K562 (cell line): ENCODE data around the gene SHOX. TPM values are rescaled to one million over a fixed set of nuclear protein-coding genes. Genes with fewer than 3 reads are reported as not detected.

Source experiments
- ATAC-seq: fragments of 200-7000 bp; cut with Tn5 transposase; 3 replicates; pipeline ENCODE4 v1.9.1; 2020; ENCODE audit warnings: moderate library complexity
- BruUV-seq: library from RNA; stranded (reverse); fragments of 400-500 nt; replicated peaks from 2 replicates; lab custom pipeline; 2021; lab: Mats Ljungman, UMichigan
- CTCF ChIA-PET: fragments of 300-600 bp; formaldehyde crosslinking; extraction: SDS; loops from one replicate; lab custom pipeline; 2021; ENCODE audit warnings: low intra/inter-chr PET ratio; lab: Yijun Ruan, JAX
- POLR2A ChIA-PET: fragments of 300-600, 350-650 bp; sonication (Branson Sonifier 250); formaldehyde crosslinking; extraction: SDS; loops from one replicate; lab custom pipeline; 2021; ENCODE audit warnings: antibody characterized with exemption, inconsistent platforms; lab: Yijun Ruan, JAX
- DNase-seq, 4 experiments: peaks; one replicate each; pipeline versions ENCODE4 v3.0.0 to v3.0.0-alpha.2; 2011 to 2018; ENCODE audit warnings: low spot score in 3 of 4, mixed read lengths in 3 of 4; ENCODE audit errors: extremely low read depth in 1 of 4
- FAIRE-seq: peaks from 2 replicates; lab custom pipeline; 2011; peaks lifted over from hg19 to GRCh38; lab: Jason Lieb, UNC
- H2AFZ ChIP-seq: 2 replicates; pipeline ENCODE4 v1.6.0; 2011; ENCODE audit warnings: low read depth, low read length, control low read depth, inconsistent platforms
- H3K27ac ChIP-seq: fragments of 200-600 bp; 3 replicates; pipeline ENCODE4 v1.8.0; 2011; ENCODE audit warnings: low read depth, mild to moderate bottlenecking, control low read depth, inconsistent platforms, low read length, moderate library complexity, mixed read lengths; ENCODE audit errors: extremely low read depth
- H3K27me3 ChIP-seq, 2 experiments: fragments of 300-600 bp in 1 of 2; 2 replicates in 1 of 2; 3 replicates in 1 of 2; pipeline versions ENCODE4 v1.6.0 to v1.8.0; 2011; ENCODE audit warnings: inconsistent platforms in 2 of 2, low read length in 2 of 2, mild to moderate bottlenecking in 1 of 2, mixed read lengths in 1 of 2, moderate library complexity in 1 of 2; ENCODE audit not compliant: control insufficient read depth in 2 of 2, insufficient read depth in 2 of 2
- H3K36me3 ChIP-seq: fragments of 300-600 bp; 3 replicates; pipeline ENCODE4 v1.8.0; 2011; ENCODE audit warnings: mild to moderate bottlenecking, low read length, inconsistent platforms; ENCODE audit not compliant: control insufficient read depth, insufficient read depth
- H3K4me1 ChIP-seq, 2 experiments: fragments of 200-600 bp in 1 of 2; replicated peaks in 1 of 2; 2 replicates in 1 of 2; 3 replicates in 1 of 2; pipeline versions ENCODE4 v1.5.1 to v1.8.0; 2011; ENCODE audit warnings: inconsistent platforms in 2 of 2, low read length in 2 of 2, mild to moderate bottlenecking in 1 of 2, mixed read lengths in 1 of 2, moderate library complexity in 1 of 2; ENCODE audit not compliant: control insufficient read depth in 2 of 2, insufficient read depth in 2 of 2
- H3K4me2 ChIP-seq: 2 replicates; pipeline ENCODE4 v1.6.1; 2011; ENCODE audit warnings: low read length, control low read depth, inconsistent platforms, mixed read lengths; ENCODE audit not compliant: insufficient read depth
- H3K4me3 ChIP-seq: fragments of 200-600 bp; sonication (generic), shearing (Covaris generic); 2 replicates; pipeline ENCODE4 v1.5.1; 2016; ENCODE audit warnings: control low read depth, inconsistent platforms
- H3K79me2 ChIP-seq: fragments of 200-600 bp; 3 replicates; pipeline ENCODE4 v1.8.0; 2011; ENCODE audit warnings: low read length, inconsistent platforms; ENCODE audit not compliant: control insufficient read depth, insufficient read depth
- H3K9ac ChIP-seq, 2 experiments: 2 replicates each; pipeline versions ENCODE4 v1.6.0 to v1.6.1; 2011; ENCODE audit warnings: low read depth in 2 of 2, low read length in 2 of 2, control low read depth in 1 of 2, inconsistent platforms in 1 of 2, mild to moderate bottlenecking in 1 of 2, mixed read lengths in 1 of 2; ENCODE audit not compliant: insufficient read depth in 1 of 2
- H3K9me1 ChIP-seq: one replicate; pipeline ENCODE4 v1.6.0; 2011; ENCODE audit warnings: inconsistent platforms, mild to moderate bottlenecking, low read length, moderate library complexity; ENCODE audit not compliant: control insufficient read depth, insufficient read depth
- H3K9me3 ChIP-seq: replicated peaks from 2 replicates; pipeline ENCODE4 v1.5.1; 2011; ENCODE audit warnings: low read depth, low read length, inconsistent platforms; ENCODE audit not compliant: control insufficient read depth, insufficient read depth
- H4K20me1 ChIP-seq: replicated peaks from 2 replicates; pipeline ENCODE4 v1.6.1; 2011; ENCODE audit warnings: low read length, inconsistent platforms, mixed read lengths; ENCODE audit not compliant: control insufficient read depth, insufficient read depth
- ARNT ChIP-seq, 2 experiments: fragments of 450-650 bp; IDR thresholded peaks; 2 replicates each; pipeline ENCODE4 v1.6.1; 2016; ENCODE audit warnings: mild to moderate bottlenecking in 1 of 2
- CCAR2 ChIP-seq: fragments of 200-400 bp; formaldehyde crosslinking; IDR thresholded peaks from 2 replicates; pipeline ENCODE4 v1.6.1; 2017; ENCODE audit warnings: mild to moderate bottlenecking, low read depth, low read length
- CEBPG ChIP-seq, 3 experiments: fragments of 200-800 bp in 1 of 3; sonication (Bioruptor generic) in 1 of 3; sonication (generic) in 1 of 3; formaldehyde crosslinking in 1 of 3; IDR thresholded peaks in 2 of 3; conservative IDR thresholded peaks in 1 of 3; 2 replicates each; pipeline versions ENCODE4 v1.6.1 to v1.8.0; 2016 to 2022; ENCODE audit warnings: missing compliant biosample characterization in 2 of 3, missing genetic modification characterization in 2 of 3, mild to moderate bottlenecking in 1 of 3, missing genetic modification reagents in 1 of 3
- FIP1L1 ChIP-seq: fragments of 200-400 bp; formaldehyde crosslinking; IDR thresholded peaks from 2 replicates; pipeline ENCODE4 v1.6.1; 2018; ENCODE audit warnings: mild to moderate bottlenecking, low read depth, low read length; ENCODE audit not compliant: poor library complexity, severe bottlenecking
- HDAC2 ChIP-seq: fragments of 450-650 bp; IDR thresholded peaks from 2 replicates; pipeline ENCODE4 v1.6.1; 2016; ENCODE audit warnings: mild to moderate bottlenecking
- MNT ChIP-seq, 2 experiments: fragments of 450-650 bp; conservative IDR thresholded peaks; 2 replicates each; pipeline ENCODE4 v1.6.1; 2017; ENCODE audit warnings: mild to moderate bottlenecking in 2 of 2, moderate library complexity in 2 of 2
- POU5F1 ChIP-seq: fragments of 150-350 bp; IDR thresholded peaks from 2 replicates; pipeline ENCODE4 v1.6.1; 2014; ENCODE audit warnings: borderline replicate concordance, low read length, low read depth, mild to moderate bottlenecking; ENCODE audit not compliant: partially characterized antibody
- SIN3B ChIP-seq: fragments of 450-650 bp; IDR thresholded peaks from 2 replicates; pipeline ENCODE4 v1.6.1; 2017; ENCODE audit warnings: low read depth, mild to moderate bottlenecking, moderate library complexity
- SMARCC2 ChIP-seq: fragments of 450-650 bp; IDR thresholded peaks from 2 replicates; pipeline ENCODE4 v1.6.1; 2017; ENCODE audit warnings: antibody characterized with exemption, moderate library complexity, mild to moderate bottlenecking, low read depth
- STAT5A ChIP-seq: IDR thresholded peaks from 2 replicates; pipeline ENCODE4 v1.6.1; 2012; ENCODE audit warnings: low read length, inconsistent platforms, borderline replicate concordance
- THRA ChIP-seq: fragments of 450-650 bp; IDR thresholded peaks from 2 replicates; pipeline ENCODE4 v1.6.1; 2017; ENCODE audit warnings: mild to moderate bottlenecking, moderate library complexity
- ZBTB11 ChIP-seq, 3 experiments: fragments of 200-800 bp in 1 of 3; fragments of 250-450 bp in 1 of 3; fragments of 450-650 bp in 1 of 3; sonication (Bioruptor Pico) in 1 of 3; sonication (Bioruptor generic) in 1 of 3; formaldehyde crosslinking in 1 of 3; IDR thresholded peaks; 2 replicates each; pipeline versions ENCODE4 v1.6.1 to v1.8.0; 2016 to 2022; ENCODE audit warnings: mild to moderate bottlenecking in 2 of 3, missing genetic modification characterization in 2 of 3, missing compliant biosample characterization in 1 of 3, moderate library complexity in 1 of 3
- ZFP36 ChIP-seq: fragments of 150-350 bp; IDR thresholded peaks from 2 replicates; pipeline ENCODE4 v1.6.1; 2018; ENCODE audit warnings: low read length, low read depth; ENCODE audit not compliant: partially characterized antibody
- WGBS: fragments of 100-300 bp; shearing (Covaris generic); methylation state at CpG from one replicate; pipeline ENCODE4 v1.1.6; 2016; ENCODE audit warnings: low coverage, mixed read lengths; ENCODE audit not compliant: insufficient coverage; ENCODE audit errors: missing lambda C conversion rate; 5-methylcytosine and 5-hydroxymethylcytosine counted together
- in situ Hi-C: fragments of 300-500 bp; cut with MboI; formaldehyde crosslinking; loops from 4 replicates; pipeline ENCODE4 v1.15.0; 2018; ENCODE audit warnings: inconsistent platforms, mixed read lengths
- intact Hi-C: fragments of 100-400 bp; cut with micrococcal nuclease; formaldehyde crosslinking; loops from 2 replicates; pipeline ENCODE4 v1.14.2; 2022
- polyA plus RNA-seq, 8 experiments: library from polyadenylated mRNA; depleted of rRNA in 4 of 8; stranded (reverse) in 5 of 8; unstranded in 3 of 8; fragments of >200 nt; fragmentation: Nextera tagmentation in 2 of 8; fragmentation: Illumina TruSeq in 1 of 8; extraction: Ambion mirVana in 2 of 8; extraction: Trizol in 1 of 8; gene quantifications; 2 replicates each; pipeline versions ENCODE4 v1.2.1 to v1.2.3, GENCODE V29; 2011 to 2014; ENCODE audit warnings: inconsistent platforms in 1 of 8, missing spikeins in 1 of 8
- total RNA-seq, 7 experiments: library from RNA; depleted of rRNA in 6 of 7; stranded (reverse); fragments of >200 nt in 6 of 7; fragmentation: Illumina TruSeq in 2 of 7; extraction: Trizol in 2 of 7; gene quantifications; 2 replicates each; pipeline versions ENCODE4 v1.2.1 to v1.2.3, GENCODE V29; 2011 to 2021; ENCODE audit warnings: low replicate concordance in 1 of 7

SHOX gene
- total and polyA plus RNA-seq, 9 of the 15 experiments (the other 6 are each of a cell fraction or from before 2014, with no cell fraction given), result not detected

DNA sequence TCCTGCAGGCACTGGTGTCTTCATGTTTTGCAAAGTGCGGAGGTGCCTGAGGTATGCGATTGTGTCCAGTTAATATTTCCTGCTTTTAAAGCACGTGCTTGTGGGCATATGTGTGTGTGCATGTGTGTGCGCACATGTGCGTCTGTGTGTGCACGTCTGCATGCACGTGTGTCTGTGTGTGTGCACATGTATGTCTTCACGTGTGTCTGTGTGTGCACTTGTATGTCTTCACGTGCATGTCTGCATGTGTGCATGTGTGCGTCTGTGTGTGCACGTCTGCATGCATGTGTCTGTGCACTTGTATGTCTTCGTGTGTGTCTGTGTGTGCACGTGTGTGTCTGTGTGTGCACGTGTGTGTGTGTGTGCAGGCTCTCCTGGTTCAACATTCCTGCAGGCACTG lies 49.5 kb downstream of the SHOX start:
- Histone ChIP-seq H2AFZ (no peak overlapping the region), H3K27ac (no peak overlapping the region), H3K4me3 (no peak overlapping the region), H3K4me2 (no peak overlapping the region), H3K4me1 (no peaks in the 10 kb centered on the region), H3K36me3 (no peaks in the 10 kb centered on the region), H3K9me3 (no peaks in the 10 kb centered on the region), H3K9me1 (no peaks in the 10 kb centered on the region), H3K27me3 (0 out of 5 replicates have a peak, but pooled peaks cover 0 to 4% of the 10 kb centered on the region in 2 experiments), H3K79me2 (no peaks in the 10 kb centered on the region), H3K9ac (no peak overlapping the region), H4K20me1 (no peaks in the 10 kb centered on the region)
- FAIRE-seq, result no peak
- POLR2A ChIA-PET, result no interaction called here
- 1% methylated on average over 12 of the region's 14 CpGs for WGBS
- TF ChIP-seq ZFP36, result no peak
- no peak for TF ChIP-seq FIP1L1
- no peak for TF ChIP-seq CEBPG (CRISPR knock-in tag; IDR thresholded peaks at IDR 0.05)
- no peak for TF ChIP-seq CEBPG (tag; conservative IDR thresholded peaks at IDR 0.05 in 1 of 2, IDR thresholded peaks at IDR 0.05 in 1 of 2)
- no peak for TF ChIP-seq ARNT (IDR thresholded peaks at IDR 0.05)
- TF ChIP-seq HDAC2, result no peak
- TF ChIP-seq SIN3B, result no peak
- no peak for TF ChIP-seq MNT (conservative IDR thresholded peaks at IDR 0.05)
- TF ChIP-seq SMARCC2, result no peak
- no peak for TF ChIP-seq POU5F1
- no peak for TF ChIP-seq CCAR2
- TF ChIP-seq THRA, result no peak
- TF ChIP-seq ZBTB11 (CRISPR knock-in tag; IDR thresholded peaks at IDR 0.05), result no peak
- no peak for TF ChIP-seq STAT5A
- no peak for DNase-seq
- intact Hi-C loops (no loop called here), in situ Hi-C loops (no loop called here)
- CTCF ChIA-PET, result no interaction called here
- no peak for ATAC-seq
- BruUV-seq, result no TSS peak
